VCaP (cell line): ENCODE results near the gene RSU1.

Source experiments
- H3K27ac ChIP-seq: fragments of 450-650 bp; 2 replicates; pipeline ENCODE4 v1.5.1; 2017
- TF ChIP-seq, protein P1 (sequence below): fragments of 450-650 bp; conservative IDR thresholded peaks from 2 replicates; pipeline ENCODE4 v1.5.1; 2017; ENCODE audit warnings: mild to moderate bottlenecking, moderate library complexity

RSU1 gene

GRCh38 chr10:16643502-16643901 lies 173.7 kb downstream of the RSU1 start:
- TF ChIP-seq, protein P1, sequence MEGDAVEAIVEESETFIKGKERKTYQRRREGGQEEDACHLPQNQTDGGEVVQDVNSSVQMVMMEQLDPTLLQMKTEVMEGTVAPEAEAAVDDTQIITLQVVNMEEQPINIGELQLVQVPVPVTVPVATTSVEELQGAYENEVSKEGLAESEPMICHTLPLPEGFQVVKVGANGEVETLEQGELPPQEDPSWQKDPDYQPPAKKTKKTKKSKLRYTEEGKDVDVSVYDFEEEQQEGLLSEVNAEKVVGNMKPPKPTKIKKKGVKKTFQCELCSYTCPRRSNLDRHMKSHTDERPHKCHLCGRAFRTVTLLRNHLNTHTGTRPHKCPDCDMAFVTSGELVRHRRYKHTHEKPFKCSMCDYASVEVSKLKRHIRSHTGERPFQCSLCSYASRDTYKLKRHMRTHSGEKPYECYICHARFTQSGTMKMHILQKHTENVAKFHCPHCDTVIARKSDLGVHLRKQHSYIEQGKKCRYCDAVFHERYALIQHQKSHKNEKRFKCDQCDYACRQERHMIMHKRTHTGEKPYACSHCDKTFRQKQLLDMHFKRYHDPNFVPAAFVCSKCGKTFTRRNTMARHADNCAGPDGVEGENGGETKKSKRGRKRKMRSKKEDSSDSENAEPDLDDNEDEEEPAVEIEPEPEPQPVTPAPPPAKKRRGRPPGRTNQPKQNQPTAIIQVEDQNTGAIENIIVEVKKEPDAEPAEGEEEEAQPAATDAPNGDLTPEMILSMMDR: no peak
- no peak overlapping the region for H3K27ac ChIP-seq

DNA sequence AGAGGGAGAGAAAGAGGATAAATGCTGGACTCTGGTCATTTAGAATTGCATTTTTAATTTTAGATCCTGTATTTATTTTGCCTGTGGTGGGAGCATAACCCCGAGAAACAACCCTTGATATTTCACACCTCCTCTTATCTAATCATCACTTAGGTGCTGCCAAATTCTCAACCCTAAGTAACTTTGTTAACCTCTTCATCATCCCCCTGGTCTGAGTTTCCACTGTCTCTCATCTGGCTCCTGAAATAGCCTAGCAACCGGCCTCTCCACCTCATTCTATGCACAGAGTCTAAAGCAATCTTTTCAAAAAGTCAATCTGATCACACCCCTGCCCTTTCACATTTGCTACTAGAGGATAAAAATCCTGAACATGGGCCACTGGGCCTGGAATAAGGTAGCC lies 177.1 kb downstream of the RSU1 start:
- TF ChIP-seq, protein P1: no peak
- H3K27ac ChIP-seq: no peak overlapping the region; the same call in 1 of the 2 replicates

DNA sequence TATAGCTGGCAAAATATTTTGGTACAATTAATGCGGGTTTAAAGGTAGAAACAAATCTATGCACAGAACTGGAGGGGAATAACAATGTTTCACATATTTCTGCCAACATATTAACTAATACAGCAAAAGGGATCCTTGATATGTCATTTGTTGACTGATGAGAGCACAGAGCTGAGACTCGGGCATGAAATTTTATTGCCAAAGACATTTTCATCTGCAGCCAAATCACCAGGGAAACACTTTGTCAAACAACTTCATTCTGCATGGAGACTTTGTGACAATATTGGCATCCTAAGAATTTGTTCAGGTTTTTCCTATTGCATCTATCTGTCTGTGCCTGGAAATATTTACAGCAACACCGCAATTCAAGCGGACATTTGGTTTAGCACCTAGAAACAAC lies 177.8 kb downstream of the RSU1 start:
- no peak overlapping the region; the same call in 1 of the 2 replicates for H3K27ac ChIP-seq
- TF ChIP-seq, protein P1: no peak

DNA sequence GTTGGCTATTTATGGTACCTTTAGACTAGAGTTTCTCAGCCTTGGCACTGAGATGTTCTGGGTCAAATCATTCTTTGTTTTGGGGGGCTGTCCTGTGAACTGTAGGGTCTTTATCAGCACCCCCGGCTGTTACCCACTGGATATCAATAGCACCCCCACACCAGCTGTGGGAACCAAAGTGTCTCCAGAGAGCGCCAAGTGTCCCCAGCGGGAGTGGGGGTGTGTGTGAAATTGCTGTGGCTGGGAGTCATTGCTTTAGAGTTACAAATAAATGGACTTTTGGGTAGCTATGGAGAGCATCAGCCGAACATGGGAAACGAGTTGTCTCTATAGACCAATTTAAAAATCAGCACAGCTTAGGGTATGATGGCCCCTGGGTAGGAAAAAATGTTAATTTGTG lies 184.2 kb downstream of the RSU1 start:
- TF ChIP-seq, protein P1: no peak
- H3K27ac ChIP-seq: no peak overlapping the region

DNA sequence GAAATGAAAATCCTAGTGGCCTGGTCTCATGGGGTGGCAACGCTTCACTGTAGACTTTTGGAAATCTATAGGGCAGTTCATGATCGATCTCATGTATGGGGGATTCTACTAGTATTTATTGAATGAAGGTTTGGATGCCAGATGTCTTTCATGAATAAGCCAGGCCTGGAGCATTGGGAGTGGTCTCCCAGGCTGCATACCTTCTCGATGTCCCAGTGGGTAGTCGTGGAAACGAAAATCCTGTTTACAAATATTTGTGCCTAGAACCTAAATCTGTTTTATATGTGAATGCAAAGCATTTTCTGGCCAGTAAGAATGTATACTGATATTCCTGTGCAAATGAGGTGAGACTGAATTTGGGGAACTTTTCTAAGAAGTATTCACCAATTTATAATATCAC lies 190.5 kb downstream of the RSU1 start:
- TF ChIP-seq, protein P1: no peak
- H3K27ac ChIP-seq: no peak overlapping the region

DNA sequence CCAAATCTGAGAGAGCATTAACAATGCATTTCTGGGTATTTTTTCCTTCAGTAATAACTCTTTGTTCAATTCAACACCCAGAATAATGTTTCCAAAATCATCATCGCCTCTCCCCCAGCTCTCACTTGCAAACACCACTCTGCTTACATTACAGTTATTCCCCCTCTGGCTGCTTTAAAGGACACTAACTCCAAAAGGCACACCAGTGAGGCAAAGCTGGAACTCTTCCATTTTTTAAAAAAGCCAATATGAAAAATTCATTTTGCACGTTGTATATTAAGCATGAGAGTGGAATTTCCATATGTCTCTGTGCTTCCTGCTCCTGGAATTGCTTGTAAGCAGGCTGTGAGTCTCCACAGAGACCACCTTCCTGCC lies 204.3 kb downstream of the RSU1 start:
- no peak overlapping the region for H3K27ac ChIP-seq
- TF ChIP-seq, protein P1: no peak

DNA sequence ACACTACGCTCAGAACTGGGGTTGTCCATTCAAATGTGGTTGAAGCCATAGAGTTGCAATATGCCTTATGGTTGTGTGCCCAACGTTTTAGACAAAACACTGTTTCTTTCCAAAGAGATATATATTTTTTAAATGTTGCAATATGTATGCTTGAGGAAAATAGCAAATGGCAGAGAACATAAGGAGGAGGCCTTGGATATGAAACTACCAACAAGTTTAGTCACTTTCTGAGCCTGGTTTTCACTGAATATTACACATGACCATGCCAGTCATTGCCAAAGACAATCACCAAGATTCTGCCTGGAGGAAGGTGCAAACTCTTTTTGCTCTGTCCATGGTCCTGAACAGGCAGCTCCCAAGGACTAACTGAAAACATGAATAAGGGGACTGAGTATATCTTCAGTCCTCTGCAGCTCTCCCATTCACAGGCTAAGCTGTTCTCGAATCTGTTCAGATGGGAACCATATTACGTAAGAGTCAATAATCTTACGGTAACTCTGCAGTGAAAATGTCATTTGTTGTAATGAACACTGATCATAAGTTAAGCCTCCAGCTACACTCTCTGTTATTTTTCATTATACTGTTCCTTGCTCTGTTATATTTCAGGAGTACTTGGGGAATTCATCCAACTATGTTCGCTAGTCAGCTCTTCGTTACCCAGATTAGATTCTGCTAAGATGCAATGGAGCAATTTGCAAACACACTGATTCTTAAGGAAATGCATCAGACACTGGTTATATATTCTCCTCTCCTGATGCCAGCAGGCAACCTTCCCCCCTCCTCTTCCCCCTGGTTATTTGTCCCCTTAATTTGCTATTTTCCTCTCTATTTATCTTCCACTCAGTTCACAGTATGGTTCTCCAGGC lies 204.9 kb downstream of the RSU1 start:
- no peak overlapping the region for H3K27ac ChIP-seq
- TF ChIP-seq, protein P1: no peak
